ES-I3 (cell line): ENCODE data around the gene MYH9.
"Not testable (repeated sequence)": the region's sequence is repeated elsewhere in the genome, so short reads cannot be mapped to it uniquely, and the experiment has no call there.

ENCODE experiments used
- H3K36me3 ChIP-seq: 2 replicates; pipeline ENCODE4 v1.6.1; 2013; ENCODE audit warnings: mild to moderate bottlenecking, low read length, control low read depth, moderate library complexity; ENCODE audit not compliant: insufficient read depth
- H3K4me1 ChIP-seq: 2 replicates; pipeline ENCODE4 v1.6.1; 2013; ENCODE audit warnings: mild to moderate bottlenecking, control low read depth, low read length; ENCODE audit not compliant: insufficient read depth
- H3K9ac ChIP-seq: 2 replicates; pipeline ENCODE4 v1.6.1; 2013; ENCODE audit warnings: low read depth, mild to moderate bottlenecking, low read length, moderate library complexity
- H3K9me3 ChIP-seq: 2 replicates; pipeline ENCODE4 v1.6.1; 2013; ENCODE audit warnings: mild to moderate bottlenecking, low read length, moderate library complexity; ENCODE audit not compliant: control insufficient read depth, insufficient read depth

MYH9 gene

GRCh38 chr22:36387959-36388726 lies at the start of gene MYH9:
TSS of gene MYH9 (minus strand) at chr22:36387967. CDS start at chr22:36349236, 38,731 bp downstream.
- Histone ChIP-seq H3K4me1 (peaks cover 2% of the 10 kb centered on the region), H3K36me3 (no peaks in the 10 kb centered on the region), H3K9ac (peak within 1 kb of the TSS; percentile 84), H3K9me3 (no peaks in the 10 kb centered on the region)

- Histone ChIP-seq H3K4me1 (peaks cover 44% of the 10 kb centered on the region), H3K9me3 (no peaks in the 10 kb centered on the region), H3K9ac (no peak overlapping the region), H3K36me3 (no peaks in the 10 kb centered on the region)
Observed at GRCh38 chr22:36435516-36436415, 48.0 kb upstream of the MYH9 start.

GRCh38 chr22:36433318-36434231 lies 45.8 kb upstream of the MYH9 start:
- Histone ChIP-seq H3K9ac (no peak overlapping the region), H3K4me1 (peaks cover 33% of the 10 kb centered on the region), H3K36me3 (no peaks in the 10 kb centered on the region), H3K9me3 (no peaks in the 10 kb centered on the region)

- Histone ChIP-seq H3K9ac (no peak overlapping the region), H3K4me1 (peaks cover 33% of the 10 kb centered on the region), H3K9me3 (no peaks in the 10 kb centered on the region), H3K36me3 (no peaks in the 10 kb centered on the region)
Observed at GRCh38 chr22:36432592-36433317, 45.0 kb upstream of the MYH9 start.

- Histone ChIP-seq H3K36me3 (no peaks in the 10 kb centered on the region), H3K9ac (no peak overlapping the region), H3K4me1 (peaks cover 33% of the 10 kb centered on the region), H3K9me3 (no peaks in the 10 kb centered on the region)
Observed at GRCh38 chr22:36431977-36432376, 44.2 kb upstream of the MYH9 start.

- H3K36me3 ChIP-seq, result no peaks in the 10 kb centered on the region
- peaks cover 37% of the 10 kb centered on the region for H3K4me1 ChIP-seq
- H3K9ac ChIP-seq, result no peak overlapping the region
- no peaks in the 10 kb centered on the region for H3K9me3 ChIP-seq
Observed at GRCh38 chr22:36430863-36431262, 43.1 kb upstream of the MYH9 start.

GRCh38 chr22:36427952-36428351 lies 40.2 kb upstream of the MYH9 start:
- H3K4me1 ChIP-seq, result peaks cover 21% of the 10 kb centered on the region
- H3K9ac ChIP-seq, H3K36me3 ChIP-seq, H3K9me3 ChIP-seq: not testable (repeated sequence)

- Histone ChIP-seq H3K36me3 (no peaks in the 10 kb centered on the region), H3K9ac (no peak overlapping the region), H3K4me1 (peaks cover 8% of the 10 kb centered on the region; the same call in 1 of the 2 replicates), H3K9me3 (no peaks in the 10 kb centered on the region)
Observed at GRCh38 chr22:36425977-36426523, 38.3 kb upstream of the MYH9 start.

GRCh38 chr22:36424901-36425579 lies 37.3 kb upstream of the MYH9 start:
- Histone ChIP-seq H3K4me1 (peaks cover 8% of the 10 kb centered on the region; the same call in 1 of the 2 replicates), H3K9ac (no peak overlapping the region), H3K9me3 (no peaks in the 10 kb centered on the region), H3K36me3 (no peaks in the 10 kb centered on the region)

- not testable (repeated sequence) for H3K36me3 ChIP-seq, H3K4me1 ChIP-seq, H3K9ac ChIP-seq, H3K9me3 ChIP-seq
Observed at GRCh38 chr22:36424466-36424865, 36.7 kb upstream of the MYH9 start.

- no peak overlapping the region for H3K9ac ChIP-seq
- peaks cover 14% of the 10 kb centered on the region; the same call in 1 of the 2 replicates for H3K4me1 ChIP-seq
Observed at GRCh38 chr22:36423461-36424404, 36.0 kb upstream of the MYH9 start.

More at GRCh38 chr22:36423461-36424404, 36.0 kb upstream of the MYH9 start:
- Histone ChIP-seq H3K36me3 (no peaks in the 10 kb centered on the region), H3K9me3 (no peaks in the 10 kb centered on the region)
